Memory B cell (primary cell): ENCODE data around the gene ART4.

Experiments
- ATAC-seq: fragments of 150-1000 bp; cut with Tn5 transposase; 2 replicates; pipeline ENCODE4 v1.10.0; 2021; ENCODE audit warnings: low read depth, mild to moderate bottlenecking, moderate library complexity
- DNase-seq, 2 donors: peaks; one replicate each; pipeline ENCODE4 v3.0.0; 2022; ENCODE audit warnings: low spot score in 2 of 2
- H3K27ac Mint-ChIP-seq: one replicate; pipeline ENCODE4 v1.8.0; 2022; ENCODE audit warnings: mild to moderate bottlenecking, moderate library complexity, mixed read lengths
- H3K27me3 Mint-ChIP-seq: one replicate; pipeline ENCODE4 v1.8.0; 2022; ENCODE audit warnings: mixed read lengths
- H3K36me3 Mint-ChIP-seq: one replicate; pipeline ENCODE4 v1.8.0; 2022; ENCODE audit warnings: mild to moderate bottlenecking, mixed read lengths
- H3K4me1 Mint-ChIP-seq: one replicate; pipeline ENCODE4 v1.8.0; 2022; ENCODE audit warnings: mixed read lengths
- H3K4me3 Mint-ChIP-seq: one replicate; pipeline ENCODE4 v1.8.0; 2022; ENCODE audit warnings: mild to moderate bottlenecking, moderate library complexity, mixed read lengths
- H3K9me3 Mint-ChIP-seq: one replicate; pipeline ENCODE4 v1.8.0; 2022; ENCODE audit warnings: mixed read lengths

ART4 gene

GRCh38 chr12:14776236-14776961, 66.9 kb downstream of the ART4 start:
- H3K27me3 Mint-ChIP-seq = no peaks in the 10 kb centered on the region
- no peak overlapping the region for H3K27ac Mint-ChIP-seq
- H3K4me1 Mint-ChIP-seq = peaks cover 22% of the 10 kb centered on the region
- H3K9me3 Mint-ChIP-seq = no peaks in the 10 kb centered on the region
- H3K36me3 Mint-ChIP-seq = no peaks in the 10 kb centered on the region
- no peak overlapping the region for H3K4me3 Mint-ChIP-seq
- DNase-seq (no peak), ATAC-seq (no peak)

GRCh38 chr12:14775636-14775980, 67.7 kb downstream of the ART4 start:
- Mint-ChIP-seq H3K4me3 (peak overlapping the region; percentile 90), H3K9me3 (no peaks in the 10 kb centered on the region), H3K4me1 (peaks cover 21% of the 10 kb centered on the region), H3K27ac (peak overlapping the region; percentile 92), H3K27me3 (no peaks in the 10 kb centered on the region), H3K36me3 (no peaks in the 10 kb centered on the region)
- ATAC-seq = no peak
- no peak for DNase-seq
